ENCODE measurements around the gene LAMB4.

DNA sequence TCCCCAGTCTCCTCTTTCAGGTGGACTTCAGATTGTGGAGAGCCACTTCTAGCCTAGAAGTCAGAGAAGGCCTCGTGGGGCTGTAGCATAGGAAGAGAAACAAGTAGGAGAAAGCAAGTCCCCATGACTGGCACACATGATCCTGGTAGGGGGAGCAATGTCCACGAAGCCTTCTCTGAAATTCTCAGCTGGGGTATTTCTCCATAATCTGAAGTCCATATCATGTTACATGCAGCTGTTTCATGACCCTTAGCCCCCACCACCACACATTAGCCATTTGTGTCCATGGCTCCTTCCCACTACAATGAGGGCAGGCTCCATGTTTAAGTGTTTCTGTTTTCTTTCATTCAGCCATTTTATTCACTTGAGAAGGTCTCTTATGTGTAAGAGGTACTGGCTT lies 43.2 kb downstream of the LAMB4 start:
- TF ChIP-seq, protein P1, sequence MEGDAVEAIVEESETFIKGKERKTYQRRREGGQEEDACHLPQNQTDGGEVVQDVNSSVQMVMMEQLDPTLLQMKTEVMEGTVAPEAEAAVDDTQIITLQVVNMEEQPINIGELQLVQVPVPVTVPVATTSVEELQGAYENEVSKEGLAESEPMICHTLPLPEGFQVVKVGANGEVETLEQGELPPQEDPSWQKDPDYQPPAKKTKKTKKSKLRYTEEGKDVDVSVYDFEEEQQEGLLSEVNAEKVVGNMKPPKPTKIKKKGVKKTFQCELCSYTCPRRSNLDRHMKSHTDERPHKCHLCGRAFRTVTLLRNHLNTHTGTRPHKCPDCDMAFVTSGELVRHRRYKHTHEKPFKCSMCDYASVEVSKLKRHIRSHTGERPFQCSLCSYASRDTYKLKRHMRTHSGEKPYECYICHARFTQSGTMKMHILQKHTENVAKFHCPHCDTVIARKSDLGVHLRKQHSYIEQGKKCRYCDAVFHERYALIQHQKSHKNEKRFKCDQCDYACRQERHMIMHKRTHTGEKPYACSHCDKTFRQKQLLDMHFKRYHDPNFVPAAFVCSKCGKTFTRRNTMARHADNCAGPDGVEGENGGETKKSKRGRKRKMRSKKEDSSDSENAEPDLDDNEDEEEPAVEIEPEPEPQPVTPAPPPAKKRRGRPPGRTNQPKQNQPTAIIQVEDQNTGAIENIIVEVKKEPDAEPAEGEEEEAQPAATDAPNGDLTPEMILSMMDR (IDR thresholded peaks at IDR 0.05), result no peak
- TF ChIP-seq POLR2A (IDR thresholded peaks at IDR 0.05) (no peak), POLR2AphosphoS5 (IDR thresholded peaks at IDR 0.05) (no peak)

All from prostate gland (tissue), 2 donors.